Measurements from ENCODE around the gene CBFA2T3. TPM values are rescaled to one million over a fixed set of nuclear protein-coding genes. Genes with fewer than 3 reads are reported as not detected.

CBFA2T3 gene
- total and polyA plus RNA-seq, 7 experiments from 2014 or later = 0.14 to 25.2 (median 0.38) TPM; not detected in 1

- no peaks in the 10 kb centered on the region for H3K27me3 Mint-ChIP-seq
- H3K9me3 Mint-ChIP-seq = no peaks in the 10 kb centered on the region
- ATAC-seq (no peak), DNase-seq (no peak)
- Histone ChIP-seq H3K27ac (ENCODE audit: low read depth, low read length) (no peak overlapping the region), H3K27me3 (ENCODE audit: control insufficient read depth in 2 of 2, insufficient read depth in 2 of 2, low read length in 2 of 2) (no peaks in the 10 kb centered on the region), H3K4me3 (ENCODE audit: low read length) (no peak overlapping the region), H3K9me3 (ENCODE audit: control insufficient read depth in 2 of 3, low read length in 3 of 3) (no peaks in the 10 kb centered on the region), H3K4me1 (ENCODE audit: control insufficient read depth in 2 of 2, insufficient read depth in 2 of 2, low read length in 2 of 2) (no peaks in the 10 kb centered on the region), H3K36me3 (ENCODE audit: control insufficient read depth in 2 of 3, insufficient read depth in 3 of 3, low read length in 3 of 3) (no peaks in the 10 kb centered on the region)
- intact Hi-C loops (cut with micrococcal nuclease) = no loop called here
- H3K4me1 Mint-ChIP-seq = no peaks in the 10 kb centered on the region
- no peaks in the 10 kb centered on the region for H3K36me3 Mint-ChIP-seq
- no peak overlapping the region for H3K4me3 Mint-ChIP-seq
- no peak overlapping the region for H3K27ac Mint-ChIP-seq
- POLR2A ChIA-PET = no interaction called here
- CTCF ChIA-PET = no interaction called here
Observed at GRCh38 chr16:88900662-88901052, 76.3 kb downstream of the CBFA2T3 start.

GRCh38 chr16:88899901-88900661 lies 76.9 kb downstream of the CBFA2T3 start:
- intact Hi-C loops (cut with micrococcal nuclease) = no loop called here
- CTCF ChIA-PET = no interaction called here

GRCh38 chr16:88897696-88898425 lies 79.1 kb downstream of the CBFA2T3 start:
- no peak overlapping the region for H3K27ac Mint-ChIP-seq
- ChIA-PET POLR2A (no interaction called here), CTCF (no interaction called here)
- no peaks in the 10 kb centered on the region for H3K36me3 Mint-ChIP-seq
- H3K9me3 Mint-ChIP-seq = no peaks in the 10 kb centered on the region
- H3K4me3 Mint-ChIP-seq = no peak overlapping the region
- H3K9me3 ChIP-seq (ENCODE audit: control insufficient read depth in 2 of 3, low read length in 3 of 3) = no peaks in the 10 kb centered on the region
- H3K36me3 ChIP-seq (ENCODE audit: control insufficient read depth in 2 of 3, insufficient read depth in 3 of 3, low read length in 3 of 3) = no peaks in the 10 kb centered on the region
- H3K4me3 ChIP-seq (ENCODE audit: low read length) = no peak overlapping the region
- ATAC-seq (no peak), DNase-seq (no peak)
- no peaks in the 10 kb centered on the region for H3K4me1 Mint-ChIP-seq
- no peak overlapping the region for H3K27ac ChIP-seq (ENCODE audit: low read depth, low read length)
- no peaks in the 10 kb centered on the region for H3K27me3 Mint-ChIP-seq
- intact Hi-C loops (cut with micrococcal nuclease) = no loop called here
- no peaks in the 10 kb centered on the region for H3K4me1 ChIP-seq (ENCODE audit: control insufficient read depth in 2 of 2, insufficient read depth in 2 of 2, low read length in 2 of 2)
- H3K27me3 ChIP-seq (ENCODE audit: control insufficient read depth in 2 of 2, insufficient read depth in 2 of 2, low read length in 2 of 2) = no peaks in the 10 kb centered on the region

More at GRCh38 chr16:88899901-88900661, 76.9 kb downstream of the CBFA2T3 start:
- POLR2A ChIA-PET = no interaction called here
- H3K4me3 Mint-ChIP-seq = no peak overlapping the region
- no peak overlapping the region for H3K27ac Mint-ChIP-seq
- no peaks in the 10 kb centered on the region for H3K4me1 Mint-ChIP-seq
- Histone ChIP-seq H3K9me3 (ENCODE audit: control insufficient read depth in 2 of 3, low read length in 3 of 3) (no peaks in the 10 kb centered on the region), H3K27ac (ENCODE audit: low read depth, low read length) (no peak overlapping the region), H3K4me3 (ENCODE audit: low read length) (no peak overlapping the region), H3K36me3 (ENCODE audit: control insufficient read depth in 2 of 3, insufficient read depth in 3 of 3, low read length in 3 of 3) (no peaks in the 10 kb centered on the region), H3K4me1 (ENCODE audit: control insufficient read depth in 2 of 2, insufficient read depth in 2 of 2, low read length in 2 of 2) (no peaks in the 10 kb centered on the region), H3K27me3 (ENCODE audit: control insufficient read depth in 2 of 2, insufficient read depth in 2 of 2, low read length in 2 of 2) (no peaks in the 10 kb centered on the region)
- no peaks in the 10 kb centered on the region for H3K36me3 Mint-ChIP-seq
- no peak for ATAC-seq
- DNase-seq = no peak
- no peaks in the 10 kb centered on the region for H3K27me3 Mint-ChIP-seq
- no peaks in the 10 kb centered on the region for H3K9me3 Mint-ChIP-seq

GRCh38 chr16:88896238-88897070 lies 80.6 kb downstream of the CBFA2T3 start:
- no peaks in the 10 kb centered on the region for H3K4me1 Mint-ChIP-seq
- ChIA-PET POLR2A (no interaction called here), CTCF (no interaction called here)
- no peak overlapping the region for H3K27ac Mint-ChIP-seq
- no peaks in the 10 kb centered on the region for H3K27me3 Mint-ChIP-seq
- H3K9me3 ChIP-seq (ENCODE audit: control insufficient read depth in 2 of 3, low read length in 3 of 3) = no peaks in the 10 kb centered on the region
- H3K9me3 Mint-ChIP-seq = no peaks in the 10 kb centered on the region
- intact Hi-C loops (cut with micrococcal nuclease) = no loop called here
- no peaks in the 10 kb centered on the region for H3K4me1 ChIP-seq (ENCODE audit: control insufficient read depth in 2 of 2, insufficient read depth in 2 of 2, low read length in 2 of 2)
- no peaks in the 10 kb centered on the region for H3K36me3 ChIP-seq (ENCODE audit: control insufficient read depth in 2 of 3, insufficient read depth in 3 of 3, low read length in 3 of 3)
- no peak for ATAC-seq
- no peaks in the 10 kb centered on the region for H3K27me3 ChIP-seq (ENCODE audit: control insufficient read depth in 2 of 2, insufficient read depth in 2 of 2, low read length in 2 of 2)
- H3K4me3 ChIP-seq (ENCODE audit: low read length) = no peak overlapping the region
- H3K4me3 Mint-ChIP-seq = no peak overlapping the region
- no peaks in the 10 kb centered on the region for H3K36me3 Mint-ChIP-seq
- no peak for DNase-seq
- H3K27ac ChIP-seq (ENCODE audit: low read depth, low read length) = no peak overlapping the region

- no peaks in the 10 kb centered on the region for H3K27me3 ChIP-seq (ENCODE audit: control insufficient read depth in 2 of 2, insufficient read depth in 2 of 2, low read length in 2 of 2)
- ChIA-PET CTCF (no interaction called here), POLR2A (no interaction called here)
- no peaks in the 10 kb centered on the region for H3K27me3 Mint-ChIP-seq
- H3K36me3 ChIP-seq (ENCODE audit: control insufficient read depth in 2 of 3, insufficient read depth in 3 of 3, low read length in 3 of 3) = no peaks in the 10 kb centered on the region
- H3K36me3 Mint-ChIP-seq = no peaks in the 10 kb centered on the region
- intact Hi-C loops (cut with micrococcal nuclease) = no loop called here
- no peak overlapping the region for H3K4me3 ChIP-seq (ENCODE audit: low read length)
- no peak overlapping the region for H3K4me3 Mint-ChIP-seq
- H3K4me1 Mint-ChIP-seq = no peaks in the 10 kb centered on the region
- no peaks in the 10 kb centered on the region for H3K9me3 Mint-ChIP-seq
- no peak overlapping the region for H3K27ac ChIP-seq (ENCODE audit: low read depth, low read length)
- ATAC-seq (no peak), DNase-seq (no peak)
- H3K9me3 ChIP-seq (ENCODE audit: control insufficient read depth in 2 of 3, low read length in 3 of 3) = no peaks in the 10 kb centered on the region
- H3K4me1 ChIP-seq (ENCODE audit: control insufficient read depth in 2 of 2, insufficient read depth in 2 of 2, low read length in 2 of 2) = no peaks in the 10 kb centered on the region
- H3K27ac Mint-ChIP-seq = no peak overlapping the region
Observed at GRCh38 chr16:88895335-88895734, 81.7 kb downstream of the CBFA2T3 start.

GRCh38 chr16:88894681-88895300 lies 82.2 kb downstream of the CBFA2T3 start:
- POLR2A ChIA-PET = no interaction called here
- ATAC-seq = no peak
- no peaks in the 10 kb centered on the region for H3K4me1 Mint-ChIP-seq
- no peak overlapping the region for H3K27ac Mint-ChIP-seq
- no peaks in the 10 kb centered on the region for H3K36me3 Mint-ChIP-seq
- no peaks in the 10 kb centered on the region for H3K27me3 Mint-ChIP-seq
- H3K27ac ChIP-seq (ENCODE audit: low read depth, low read length) = no peak overlapping the region
- no peaks in the 10 kb centered on the region for H3K27me3 ChIP-seq (ENCODE audit: control insufficient read depth in 2 of 2, insufficient read depth in 2 of 2, low read length in 2 of 2)
- intact Hi-C loops (cut with micrococcal nuclease) = no loop called here
- no peaks in the 10 kb centered on the region for H3K36me3 ChIP-seq (ENCODE audit: control insufficient read depth in 2 of 3, insufficient read depth in 3 of 3, low read length in 3 of 3)
- CTCF ChIA-PET = no interaction called here
- H3K4me3 Mint-ChIP-seq = no peak overlapping the region
- no peaks in the 10 kb centered on the region for H3K9me3 ChIP-seq (ENCODE audit: control insufficient read depth in 2 of 3, low read length in 3 of 3)
- H3K9me3 Mint-ChIP-seq = peaks cover 0 to 1% (median 0%) of the 10 kb centered on the region in 11 donors
- H3K4me1 ChIP-seq (ENCODE audit: control insufficient read depth in 2 of 2, insufficient read depth in 2 of 2, low read length in 2 of 2) = no peaks in the 10 kb centered on the region
- no peak for DNase-seq
- no peak overlapping the region for H3K4me3 ChIP-seq (ENCODE audit: low read length)
